ENCODE measurements around the gene PLXNA4. TPM values are rescaled to one million over a fixed set of nuclear protein-coding genes. Genes with fewer than 3 reads are reported as not detected.
"Not testable (repeated sequence)": the region's sequence is repeated elsewhere in the genome, so short reads cannot be mapped to it uniquely, and the experiment has no call there.

The PLXNA4 gene
- polyA plus RNA-seq, 5 donors, result 1.6 to 6.2 (median 2.5) TPM

DNA sequence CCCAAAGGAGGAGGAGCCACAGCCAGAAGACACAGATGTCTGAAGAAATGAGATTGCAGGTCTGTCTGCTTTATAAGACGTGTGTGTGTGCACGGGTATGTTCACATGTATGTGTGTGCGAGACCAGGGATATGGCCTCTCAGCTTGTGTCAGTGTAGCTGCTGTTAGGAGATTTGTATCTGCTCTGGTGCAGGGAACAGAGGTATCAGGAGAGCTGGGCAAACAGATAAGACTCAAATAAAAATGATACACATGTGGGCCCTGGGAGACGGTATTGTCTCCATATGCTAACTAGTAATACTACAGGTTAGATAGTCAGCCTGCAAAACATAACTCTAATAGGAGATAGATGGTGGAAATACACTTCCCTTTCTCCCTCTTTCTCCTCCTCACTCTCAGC is 161.0 kb downstream of the PLXNA4 start:
- no peak for DNase-seq

DNA sequence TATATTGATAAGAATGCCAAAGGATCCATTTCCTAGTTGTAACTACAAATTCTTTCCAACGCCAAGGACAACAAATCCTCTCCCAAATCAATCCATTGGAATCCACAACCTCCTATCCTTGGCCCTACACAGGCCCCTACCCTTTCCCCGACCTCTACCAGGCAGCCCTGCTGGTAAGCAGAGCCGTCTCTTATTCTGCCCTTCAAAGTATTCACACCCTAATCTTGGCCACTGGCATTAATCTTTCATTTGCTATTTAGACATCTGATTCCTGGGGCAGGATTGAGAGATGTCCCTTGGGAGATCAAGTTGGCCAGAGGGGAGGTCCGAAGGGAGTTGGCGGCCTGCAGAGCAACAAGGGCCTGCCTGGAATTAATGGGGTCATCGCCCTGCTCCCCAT is 161.4 kb downstream of the PLXNA4 start:
- no peak for DNase-seq

- DNase-seq, result no peak
Measured at GRCh38 chr7:132412435-132412834, 163.8 kb downstream of the PLXNA4 start.

DNA sequence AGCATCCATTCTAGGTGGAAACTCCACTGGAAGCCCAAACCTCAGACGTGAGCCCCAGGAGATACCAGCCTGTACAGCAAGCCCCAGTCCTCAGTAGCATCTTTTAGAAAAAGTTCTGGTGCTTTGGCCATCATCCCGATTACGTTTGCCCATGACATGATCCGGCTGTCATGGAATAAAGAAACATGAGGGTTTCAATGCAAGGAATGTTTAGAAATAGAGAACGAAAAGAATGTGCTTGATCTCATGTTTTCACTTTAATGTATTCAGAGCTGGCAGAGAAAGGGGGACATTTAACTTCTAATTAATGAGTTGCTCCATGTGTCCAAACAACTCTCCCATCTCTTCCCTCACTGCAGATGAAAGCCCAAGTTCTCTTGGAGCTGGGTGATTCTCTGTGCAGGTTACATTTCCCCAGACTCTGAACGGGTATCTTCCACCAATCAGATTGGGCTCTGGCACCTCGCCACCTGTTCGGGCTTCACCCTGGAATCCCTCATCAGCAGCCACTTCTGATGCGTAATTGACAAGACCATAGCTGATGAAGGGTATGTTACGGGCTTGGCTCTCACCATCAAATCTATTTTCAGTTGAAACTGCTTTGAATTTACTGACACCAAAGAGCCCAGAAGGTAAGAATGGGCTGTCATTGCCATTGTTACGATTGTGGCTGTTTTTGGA is 165.3 kb downstream of the PLXNA4 start:
- DNase-seq, result no peak

DNA sequence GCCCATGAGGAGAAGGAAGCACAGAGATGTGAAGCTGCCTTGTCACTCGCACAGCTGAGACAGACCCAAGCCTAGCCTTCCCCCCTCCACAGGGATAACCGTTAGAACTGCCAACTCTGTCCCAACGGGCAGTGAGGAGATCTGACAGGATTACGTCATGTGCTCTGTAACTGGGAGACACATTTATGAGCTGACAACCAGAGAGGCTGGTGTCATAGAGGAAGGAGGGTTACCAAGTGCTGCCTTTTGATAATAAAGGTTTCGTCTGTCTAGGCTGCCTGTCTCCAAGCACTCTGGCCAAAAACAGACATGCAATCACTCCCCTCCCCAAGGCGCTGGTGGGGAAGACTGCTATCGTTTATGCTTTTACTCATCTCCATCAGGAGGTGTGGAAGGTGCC is 165.9 kb downstream of the PLXNA4 start:
- no peak for DNase-seq

GRCh38 chr7:132407764-132408163 is 168.5 kb downstream of the PLXNA4 start:
- no peak for DNase-seq

DNA sequence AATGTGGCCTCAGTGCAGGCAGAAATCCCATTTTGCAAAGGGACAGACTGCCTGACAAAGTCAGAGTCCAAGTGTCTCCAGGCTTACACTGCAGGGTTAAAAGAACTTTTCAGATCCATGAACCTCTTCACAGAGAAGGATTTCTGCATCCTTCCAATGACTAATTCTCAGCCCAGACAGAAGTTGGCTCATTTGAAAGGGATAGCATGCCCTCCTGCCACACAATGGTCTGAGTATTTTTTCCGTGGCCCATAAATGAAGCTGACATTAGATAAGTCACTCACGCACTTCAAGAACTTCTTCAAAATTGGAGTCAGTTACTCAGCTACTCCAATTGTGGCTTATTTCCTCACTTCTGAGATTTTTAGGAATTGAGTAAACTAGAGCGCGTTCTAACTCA is 170.2 kb downstream of the PLXNA4 start:
- DNase-seq, result no peak

DNA sequence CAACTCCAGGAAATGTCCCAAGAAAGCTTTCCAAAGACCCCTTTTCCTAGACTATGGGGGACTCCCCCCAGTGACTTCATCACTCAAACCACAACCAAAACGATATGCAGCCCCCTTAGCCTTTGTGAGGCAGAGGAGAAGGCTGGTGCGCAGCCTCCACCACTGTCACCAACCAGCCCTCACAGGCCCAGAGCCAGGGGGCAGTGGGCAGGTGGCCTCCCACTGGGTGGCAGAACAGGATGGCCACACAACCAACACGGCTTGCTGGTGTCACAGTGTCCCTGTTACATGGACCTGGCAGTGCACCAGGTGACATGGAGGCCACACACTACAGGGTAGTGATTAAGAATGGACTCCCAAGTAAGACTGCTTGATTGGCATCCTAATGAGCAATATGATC is 172.0 kb downstream of the PLXNA4 start:
- DNase-seq, result no peak

- DNase-seq, result no peak
Measured at GRCh38 chr7:132403465-132404110, 172.7 kb downstream of the PLXNA4 start.

DNA sequence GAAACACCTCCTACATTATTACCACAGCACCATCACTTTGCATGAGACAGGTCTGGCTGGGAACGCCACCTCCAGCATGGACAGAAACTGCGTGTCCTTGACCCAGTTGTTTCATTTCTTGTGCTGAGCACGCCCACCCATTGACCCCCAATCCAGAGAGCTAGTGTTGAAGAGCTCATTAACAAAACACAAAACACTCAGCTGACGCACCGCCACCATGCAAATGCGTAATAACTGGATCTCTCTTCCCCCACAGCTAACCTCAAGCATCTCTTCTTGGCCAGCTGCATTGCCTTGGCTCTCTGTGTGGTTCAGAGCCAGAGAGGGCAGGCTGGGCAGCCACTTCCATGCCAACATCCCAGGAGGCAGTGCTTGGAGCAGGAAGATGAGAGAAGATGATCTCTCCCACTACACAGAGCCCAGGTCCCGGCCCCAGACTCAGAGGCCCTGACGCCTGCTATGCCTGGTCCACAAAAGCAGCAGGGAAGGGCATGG is 173.5 kb downstream of the PLXNA4 start:
- DNase-seq, result no peak

GRCh38 chr7:132402096-132402495 is 174.2 kb downstream of the PLXNA4 start:
- DNase-seq, result no peak

DNA sequence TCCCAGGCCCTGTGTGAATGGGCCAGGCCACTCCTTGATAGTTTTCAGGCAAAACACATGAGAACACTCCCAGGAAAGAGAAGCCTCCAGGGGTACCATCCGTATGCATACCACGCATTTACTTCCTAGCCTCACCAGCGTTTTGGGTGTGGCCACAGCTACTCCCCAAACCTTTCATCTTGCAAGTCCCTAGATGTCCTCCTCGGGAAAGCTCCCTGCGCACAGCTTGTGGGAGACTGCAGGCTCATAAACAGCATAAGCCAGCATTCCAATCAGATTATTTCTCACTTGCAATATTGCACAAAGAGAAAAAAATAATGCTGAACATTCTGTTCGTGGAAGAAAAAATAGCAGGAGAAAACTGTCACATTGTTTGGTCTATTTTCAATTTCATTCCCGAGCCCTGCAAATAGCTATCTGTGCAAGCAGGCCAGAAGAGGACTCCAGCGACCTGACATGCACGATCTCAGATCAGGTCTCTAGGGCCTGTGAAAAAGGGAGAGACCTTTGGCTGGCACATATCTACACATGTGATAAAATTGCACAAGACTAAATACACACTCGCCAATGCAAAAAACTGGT is 175.6 kb downstream of the PLXNA4 start:
- DNase-seq, result no peak

- DNase-seq, result no peak
Measured at GRCh38 chr7:132399367-132399766, 176.9 kb downstream of the PLXNA4 start.

DNA sequence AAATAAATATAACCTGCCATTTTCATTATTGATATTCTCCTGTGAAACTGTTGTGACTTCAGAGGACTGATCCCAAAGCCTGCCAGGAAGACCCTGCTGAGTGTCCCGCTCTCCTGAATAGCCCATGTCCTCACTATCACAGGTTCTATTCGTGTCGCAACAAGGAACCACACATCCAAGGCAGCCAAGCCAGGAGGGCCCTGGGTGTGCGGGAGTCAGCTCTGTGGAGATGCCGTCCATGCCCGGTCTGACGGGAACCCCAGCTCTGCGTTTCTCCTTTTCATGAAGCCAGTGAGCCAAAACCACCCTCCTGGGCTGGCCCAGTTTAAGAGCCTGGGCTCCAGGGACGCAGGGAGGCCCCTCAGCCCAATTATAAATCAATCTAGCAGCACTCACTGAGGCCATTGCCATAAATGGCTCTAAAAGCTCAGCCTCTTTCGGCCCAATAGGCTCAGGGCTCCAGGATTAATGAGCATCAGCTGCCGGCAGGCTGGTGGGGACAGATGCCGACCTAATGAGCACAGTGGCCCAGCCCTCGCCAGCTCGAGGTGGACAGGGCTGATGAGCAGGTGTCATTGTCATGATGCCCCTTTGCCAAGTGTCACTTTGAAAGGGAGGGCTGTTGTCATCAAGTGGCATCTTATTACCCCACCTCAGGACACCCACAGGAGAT is 177.9 kb downstream of the PLXNA4 start:
- no peak for DNase-seq

GRCh38 chr7:132397070-132397469 is 179.2 kb downstream of the PLXNA4 start:
- no peak for DNase-seq

DNA sequence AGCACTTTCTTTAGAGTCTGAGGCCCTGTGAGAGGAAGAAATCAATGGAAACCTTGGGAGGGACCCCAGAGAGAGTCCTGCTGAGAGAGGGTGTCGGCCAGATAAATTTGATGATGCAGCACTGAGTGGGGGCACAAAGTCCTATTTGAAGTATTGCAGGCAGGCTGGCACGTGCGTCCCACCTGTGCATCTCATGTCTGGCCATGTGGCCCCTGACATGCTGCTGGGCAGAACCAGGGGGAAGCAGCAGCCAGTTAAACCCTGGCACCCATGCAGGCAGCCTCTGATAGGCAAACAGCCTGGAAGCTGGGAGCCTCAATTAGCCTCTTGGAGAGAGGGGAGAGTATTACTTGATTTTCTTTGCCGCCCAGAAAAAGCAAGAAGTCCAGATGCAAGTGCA is 180.9 kb downstream of the PLXNA4 start:
- no peak for DNase-seq

GRCh38 chr7:132394283-132395198 is 181.7 kb downstream of the PLXNA4 start:
- DNase-seq, result no peak

- peak in 1 of 2 donors; percentile 56 for DNase-seq
Measured at GRCh38 chr7:132393789-132394261, 182.4 kb downstream of the PLXNA4 start.

GRCh38 chr7:132392713-132393112 is 183.6 kb downstream of the PLXNA4 start:
- DNase-seq, result no peak

GRCh38 chr7:132390705-132391104 is 185.6 kb downstream of the PLXNA4 start:
- DNase-seq, result no peak

DNA sequence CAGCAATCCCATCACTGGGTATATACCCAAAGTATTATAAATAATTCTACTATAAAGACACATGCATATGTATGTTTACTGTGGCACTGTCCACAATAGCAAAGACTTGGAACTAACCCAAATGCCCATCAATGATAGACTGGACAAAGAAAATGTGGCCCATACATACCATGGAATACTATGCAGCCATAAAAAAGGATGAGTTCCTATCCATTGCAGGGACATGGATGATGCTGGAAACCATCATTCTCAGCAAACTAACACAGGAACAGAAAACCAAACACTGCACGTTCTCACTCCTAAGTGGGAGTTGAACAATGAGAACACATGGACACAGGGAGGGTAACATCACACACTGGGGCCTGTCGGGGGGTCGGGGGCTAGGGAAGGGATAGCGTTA is 186.2 kb downstream of the PLXNA4 start:
- not testable (repeated sequence) for DNase-seq
